Neuronal stem cell (in vitro differentiated cells): ENCODE measurements around the gene RBMS3.

Experiments used
- DNase-seq: peaks from one replicate; pipeline ENCODE4 v3.0.0-alpha.2; 2013; ENCODE audit warnings: low spot score
- H2AFZ ChIP-seq: one replicate; pipeline ENCODE4 v1.6.1; 2013; ENCODE audit warnings: mild to moderate bottlenecking, low read length, inconsistent platforms
- H2AK5ac ChIP-seq: 2 replicates; pipeline ENCODE4 v1.6.1; 2013; ENCODE audit warnings: low read depth, mild to moderate bottlenecking, inconsistent platforms, low read length, moderate library complexity, mixed read lengths
- H2BK120ac ChIP-seq: 2 replicates; pipeline ENCODE4 v1.6.1; 2013; ENCODE audit warnings: low read depth, mild to moderate bottlenecking, inconsistent platforms, low read length, moderate library complexity, mixed read lengths
- H2BK12ac ChIP-seq: one replicate; pipeline ENCODE4 v1.6.1; 2013; ENCODE audit warnings: low read length, inconsistent platforms
- H2BK15ac ChIP-seq: 2 replicates; pipeline ENCODE4 v1.6.1; 2013; ENCODE audit warnings: mild to moderate bottlenecking, low read length, inconsistent platforms, mixed read lengths
- H2BK5ac ChIP-seq: one replicate; pipeline ENCODE4 v1.6.1; 2013; ENCODE audit warnings: inconsistent platforms, mild to moderate bottlenecking, low read length, moderate library complexity
- H3K14ac ChIP-seq: one replicate; pipeline ENCODE4 v1.6.1; 2013; ENCODE audit warnings: low read length, inconsistent platforms
- H3K18ac ChIP-seq: 2 replicates; pipeline ENCODE4 v1.6.1; 2013; ENCODE audit warnings: low read length, inconsistent platforms
- H3K23ac ChIP-seq: 2 replicates; pipeline ENCODE4 v1.6.1; 2013; ENCODE audit warnings: low read depth, mild to moderate bottlenecking, mixed read lengths, low read length, inconsistent platforms; ENCODE audit not compliant: poor library complexity
- H3K27ac ChIP-seq: replicated peaks from 3 replicates; pipeline ENCODE4 v1.5.1; 2013; ENCODE audit warnings: low read length, inconsistent platforms
- H3K27me3 ChIP-seq, 3 experiments: 2 replicates each; pipeline ENCODE4 v1.6.1; 2013; ENCODE audit warnings: low read length in 3 of 3, mild to moderate bottlenecking in 2 of 3, inconsistent platforms in 1 of 3, low read depth in 1 of 3, mixed read lengths in 1 of 3, moderate library complexity in 1 of 3; ENCODE audit not compliant: control insufficient read depth in 3 of 3, insufficient read depth in 3 of 3
- H3K36me3 ChIP-seq, 2 donors: replicated peaks in 1 of 2; 2 replicates each; pipeline ENCODE4 v1.6.1; 2013; ENCODE audit warnings: low read length in 2 of 2; ENCODE audit not compliant: control insufficient read depth in 2 of 2, insufficient read depth in 2 of 2
- H3K4ac ChIP-seq: 2 replicates; pipeline ENCODE4 v1.6.1; 2013; ENCODE audit warnings: inconsistent platforms, mild to moderate bottlenecking, low read length, moderate library complexity
- H3K4me1 ChIP-seq, 2 donors: 1 replicate in 1 of 2; 2 replicates in 1 of 2; pipeline ENCODE4 v1.6.1; 2013; ENCODE audit warnings: low read length in 2 of 2, low read depth in 1 of 2; ENCODE audit not compliant: control insufficient read depth in 2 of 2, insufficient read depth in 1 of 2
- H3K4me2 ChIP-seq: one replicate; pipeline ENCODE4 v1.6.1; 2013; ENCODE audit warnings: mild to moderate bottlenecking, low read length, inconsistent platforms; ENCODE audit not compliant: insufficient read depth, poor library complexity, severe bottlenecking
- H3K4me3 ChIP-seq, 2 donors: 2 replicates each; pipeline ENCODE4 v1.5.1; 2013; ENCODE audit warnings: low read length in 2 of 2, mild to moderate bottlenecking in 2 of 2, inconsistent platforms in 1 of 2, moderate library complexity in 1 of 2
- H3K79me1 ChIP-seq: one replicate; pipeline ENCODE4 v1.6.1; 2013; ENCODE audit warnings: low read depth, mild to moderate bottlenecking, inconsistent platforms, low read length, moderate library complexity
- H3K9ac ChIP-seq: one replicate; pipeline ENCODE4 v1.6.1; 2013; ENCODE audit warnings: mild to moderate bottlenecking, low read depth, low read length, inconsistent platforms; ENCODE audit not compliant: poor library complexity
- H3K9me3 ChIP-seq, 2 donors: replicated peaks in 1 of 2; 2 replicates each; pipeline versions ENCODE3 to v1.6.1; 2013; ENCODE audit warnings: low read length in 2 of 2, mild to moderate bottlenecking in 2 of 2, inconsistent platforms in 1 of 2, low read depth in 1 of 2, mixed read lengths in 1 of 2, moderate library complexity in 1 of 2; ENCODE audit not compliant: control insufficient read depth in 2 of 2, insufficient read depth in 1 of 2
- H4K8ac ChIP-seq: one replicate; pipeline ENCODE4 v1.6.1; 2013; ENCODE audit warnings: low read depth, mild to moderate bottlenecking, inconsistent platforms, low read length, moderate library complexity
- H4K91ac ChIP-seq: one replicate; pipeline ENCODE4 v1.6.1; 2013; ENCODE audit warnings: low read length, low read depth, mild to moderate bottlenecking, inconsistent platforms; ENCODE audit not compliant: poor library complexity
- WGBS, 2 donors: extraction: QIAGEN DNeasy Blood & Tissue Kit; methylation state at CpG; one replicate each; pipeline ENCODE4 v1.1.7; 2013; ENCODE audit warnings: missing lambda C conversion rate in 2 of 2, mixed read lengths in 1 of 2; ENCODE audit not compliant: insufficient read length in 2 of 2, insufficient replicate concordance in 1 of 2; ENCODE audit errors: extremely low coverage in 2 of 2; 5-methylcytosine and 5-hydroxymethylcytosine counted together

The RBMS3 gene

GRCh38 chr3:29554566-29554965 is 273.7 kb downstream of the RBMS3 start:
- Histone ChIP-seq H3K4me2 (no peak overlapping the region), H2BK15ac (no peak overlapping the region), H4K91ac (no peak overlapping the region), H3K27me3 (no peaks in the 10 kb centered on the region), H3K23ac (no peak overlapping the region), H3K4me1 (peaks cover 0 to 2% of the 10 kb centered on the region in 2 donors), H2BK12ac (no peak overlapping the region), H3K79me1 (no peaks in the 10 kb centered on the region), H3K4ac (no peak overlapping the region), H2AK5ac (no peak overlapping the region), H3K14ac (no peak overlapping the region), H3K9ac (no peak overlapping the region), H3K36me3 (no peaks in the 10 kb centered on the region), H3K27ac (no peak overlapping the region), H4K8ac (no peak overlapping the region), H3K9me3 (no peaks in the 10 kb centered on the region), H2BK120ac (no peak overlapping the region), H3K18ac (no peak overlapping the region), H3K4me3 (no peak overlapping the region), H2BK5ac (no peak overlapping the region), H2AFZ (no peak overlapping the region)
- no CpG with 5 or more reads among the region's 2 CpGs for WGBS, 2 donors
- DNase-seq: no peak

GRCh38 chr3:29555590-29555989 is 274.7 kb downstream of the RBMS3 start:
- H2BK12ac ChIP-seq: no peak overlapping the region
- H3K27me3 ChIP-seq: no peaks in the 10 kb centered on the region
- H4K8ac ChIP-seq: no peak overlapping the region
- H2BK120ac ChIP-seq: no peak overlapping the region
- H2AK5ac ChIP-seq: no peak overlapping the region
- no peaks in the 10 kb centered on the region for H3K9me3 ChIP-seq
- H3K9ac ChIP-seq: no peak overlapping the region
- H3K79me1 ChIP-seq: no peaks in the 10 kb centered on the region
- no peak overlapping the region for H3K23ac ChIP-seq
- H3K4me3 ChIP-seq: no peak overlapping the region
- H2BK15ac ChIP-seq: no peak overlapping the region
- WGBS, 2 donors: no CpG with 5 or more reads among the region's 2 CpGs
- no peaks in the 10 kb centered on the region for H3K36me3 ChIP-seq
- H2AFZ ChIP-seq: no peak overlapping the region
- H3K4ac ChIP-seq: no peak overlapping the region
- no peak overlapping the region for H4K91ac ChIP-seq
- no peak overlapping the region for H3K4me2 ChIP-seq
- DNase-seq: no peak
- H3K27ac ChIP-seq: no peak overlapping the region
- H3K14ac ChIP-seq: no peak overlapping the region
- no peak overlapping the region for H3K18ac ChIP-seq
- H3K4me1 ChIP-seq: peaks cover 0 to 2% of the 10 kb centered on the region in 2 donors
- H2BK5ac ChIP-seq: no peak overlapping the region

DNA sequence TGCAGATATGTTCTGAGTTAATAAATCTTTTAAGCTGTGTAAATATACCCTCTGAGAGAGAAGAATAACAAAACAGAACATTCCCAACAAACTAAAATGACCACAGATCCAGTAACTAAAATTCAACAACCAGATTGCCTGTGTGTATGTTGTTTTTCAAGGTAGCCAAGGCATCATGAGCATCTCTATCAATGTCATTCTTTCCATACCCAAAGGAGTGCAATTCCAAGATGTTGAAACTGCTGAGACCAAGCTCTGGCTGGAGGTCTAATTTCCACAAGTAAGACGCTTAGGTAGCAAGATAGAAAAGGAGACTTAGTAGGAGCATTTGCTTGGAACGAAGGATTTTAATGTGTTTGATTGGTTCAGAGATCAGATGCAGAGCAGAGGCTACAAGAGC is 276.3 kb downstream of the RBMS3 start:
- no peak overlapping the region for H2AFZ ChIP-seq
- no peak overlapping the region for H2BK5ac ChIP-seq
- no peak overlapping the region for H2BK120ac ChIP-seq
- no peaks in the 10 kb centered on the region for H3K36me3 ChIP-seq
- H3K4me1 ChIP-seq: peaks cover 0 to 2% of the 10 kb centered on the region in 2 donors
- H2BK12ac ChIP-seq: no peak overlapping the region
- H4K8ac ChIP-seq: no peak overlapping the region
- H2BK15ac ChIP-seq: no peak overlapping the region
- H3K4me3 ChIP-seq: no peak overlapping the region
- DNase-seq: no peak
- no peak overlapping the region for H3K18ac ChIP-seq
- H4K91ac ChIP-seq: no peak overlapping the region
- H3K4ac ChIP-seq: no peak overlapping the region
- no peaks in the 10 kb centered on the region for H3K79me1 ChIP-seq
- no peaks in the 10 kb centered on the region for H3K9me3 ChIP-seq
- H3K4me2 ChIP-seq: no peak overlapping the region
- no peak overlapping the region for H3K23ac ChIP-seq
- H3K9ac ChIP-seq: no peak overlapping the region
- no peaks in the 10 kb centered on the region for H3K27me3 ChIP-seq
- no peak overlapping the region for H3K27ac ChIP-seq
- no peak overlapping the region for H3K14ac ChIP-seq
- WGBS, 2 donors: no CpG with 5 or more reads among the region's 2 CpGs
- no peak overlapping the region for H2AK5ac ChIP-seq

GRCh38 chr3:29557825-29558224 is 277.0 kb downstream of the RBMS3 start:
- Histone ChIP-seq H3K27ac (no peak overlapping the region), H2AFZ (no peak overlapping the region)
- no CpG with 5 or more reads among the region's 2 CpGs for WGBS, 2 donors

More at GRCh38 chr3:29557825-29558224, 277.0 kb downstream of the RBMS3 start:
- Histone ChIP-seq H3K27me3 (no peaks in the 10 kb centered on the region), H3K9ac (no peak overlapping the region), H3K4me2 (no peak overlapping the region), H3K14ac (no peak overlapping the region), H3K79me1 (no peaks in the 10 kb centered on the region), H3K23ac (no peak overlapping the region), H2BK5ac (no peak overlapping the region), H3K4me1 (peaks cover 0 to 2% of the 10 kb centered on the region in 2 donors), H2BK15ac (no peak overlapping the region), H3K9me3 (no peaks in the 10 kb centered on the region), H2BK12ac (no peak overlapping the region), H4K8ac (no peak overlapping the region), H3K4me3 (no peak overlapping the region), H3K36me3 (no peaks in the 10 kb centered on the region), H3K18ac (no peak overlapping the region), H3K4ac (no peak overlapping the region), H4K91ac (no peak overlapping the region), H2BK120ac (no peak overlapping the region), H2AK5ac (no peak overlapping the region)
- no peak for DNase-seq
